ENCODE results near the gene ZNF425.

GRCh38 chr7:149147072-149147751, 21.1 kb upstream of the ZNF425 start, which contains the start of gene ZNF398:
- TF ChIP-seq CTCF (IDR thresholded peaks at IDR 0.05) (peak; percentile 21 to 84 (median 31)), POLR2A (IDR thresholded peaks at IDR 0.05) (no peak)

Measured in sigmoid colon (tissue), 3 donors.